Erythroblast (primary cell): ENCODE results near the gene ZNF488.

ENCODE experiments used
- GATA1 ChIP-seq: IDR thresholded peaks from 2 replicates; pipeline ENCODE4 v1.6.1; 2011; ENCODE audit warnings: low read depth, mild to moderate bottlenecking, control low read depth, low read length, moderate library complexity
- POLR2A ChIP-seq: IDR thresholded peaks from 2 replicates; pipeline ENCODE4 v1.6.1; 2011; ENCODE audit warnings: mild to moderate bottlenecking, low read length

- TF ChIP-seq POLR2A (no peak), GATA1 (no peak)
Observed at GRCh38 chr10:47359101-47359500, 25.0 kb downstream of the ZNF488 start.
